ENCODE results near the gene SPTLC3.

The SPTLC3 gene

GRCh38 chr20:13101706-13102105 lies 92.9 kb downstream of the SPTLC3 start:
- TF ChIP-seq, protein P1, sequence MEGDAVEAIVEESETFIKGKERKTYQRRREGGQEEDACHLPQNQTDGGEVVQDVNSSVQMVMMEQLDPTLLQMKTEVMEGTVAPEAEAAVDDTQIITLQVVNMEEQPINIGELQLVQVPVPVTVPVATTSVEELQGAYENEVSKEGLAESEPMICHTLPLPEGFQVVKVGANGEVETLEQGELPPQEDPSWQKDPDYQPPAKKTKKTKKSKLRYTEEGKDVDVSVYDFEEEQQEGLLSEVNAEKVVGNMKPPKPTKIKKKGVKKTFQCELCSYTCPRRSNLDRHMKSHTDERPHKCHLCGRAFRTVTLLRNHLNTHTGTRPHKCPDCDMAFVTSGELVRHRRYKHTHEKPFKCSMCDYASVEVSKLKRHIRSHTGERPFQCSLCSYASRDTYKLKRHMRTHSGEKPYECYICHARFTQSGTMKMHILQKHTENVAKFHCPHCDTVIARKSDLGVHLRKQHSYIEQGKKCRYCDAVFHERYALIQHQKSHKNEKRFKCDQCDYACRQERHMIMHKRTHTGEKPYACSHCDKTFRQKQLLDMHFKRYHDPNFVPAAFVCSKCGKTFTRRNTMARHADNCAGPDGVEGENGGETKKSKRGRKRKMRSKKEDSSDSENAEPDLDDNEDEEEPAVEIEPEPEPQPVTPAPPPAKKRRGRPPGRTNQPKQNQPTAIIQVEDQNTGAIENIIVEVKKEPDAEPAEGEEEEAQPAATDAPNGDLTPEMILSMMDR (IDR thresholded peaks at IDR 0.05; ENCODE audit: low read depth, low read length, poor library complexity, severe bottlenecking), result no peak
- no peak for TF ChIP-seq EZH2phosphoT487 (IDR thresholded peaks at IDR 0.05; ENCODE audit: borderline replicate concordance, low read length)
- no peaks in the 10 kb centered on the region for H3F3A ChIP-seq (ENCODE audit: control insufficient read depth, insufficient read depth)
- no peak overlapping the region for H3K27ac ChIP-seq (ENCODE audit: low read depth, low read length)
- H3K4me2 ChIP-seq (ENCODE audit: low read length), result no peak overlapping the region
- no peaks in the 10 kb centered on the region for H3K4me1 ChIP-seq (ENCODE audit: control insufficient read depth, low read length)
- H3K9me3 ChIP-seq (ENCODE audit: control insufficient read depth, insufficient read depth, low read length), result no peaks in the 10 kb centered on the region
- H4K20me1 ChIP-seq (ENCODE audit: control insufficient read depth, insufficient read depth, low read depth, low read length), result no peaks in the 10 kb centered on the region
- no peaks in the 10 kb centered on the region for H3K9me2 ChIP-seq (replicated peaks; ENCODE audit: control insufficient read depth, low read length)
- no peaks in the 10 kb centered on the region for H3K27me3 ChIP-seq (ENCODE audit: control insufficient read depth, low read length)
- H3K36me3 ChIP-seq (ENCODE audit: control insufficient read depth, low read length), result no peaks in the 10 kb centered on the region
- no peak overlapping the region for H3K4me3 ChIP-seq (ENCODE audit: low read length)
- H3K79me2 ChIP-seq (ENCODE audit: control insufficient read depth, low read length), result no peaks in the 10 kb centered on the region

GRCh38 chr20:13102237-13102636 lies 93.5 kb downstream of the SPTLC3 start:
- no peaks in the 10 kb centered on the region for H3F3A ChIP-seq (ENCODE audit: control insufficient read depth, insufficient read depth)
- H3K4me3 ChIP-seq (ENCODE audit: low read length), result no peak overlapping the region
- no peak overlapping the region for H3K4me2 ChIP-seq (ENCODE audit: low read length)
- no peak overlapping the region for H3K27ac ChIP-seq (ENCODE audit: low read depth, low read length)
- no peaks in the 10 kb centered on the region for H3K79me2 ChIP-seq (ENCODE audit: control insufficient read depth, low read length)
- no peaks in the 10 kb centered on the region for H4K20me1 ChIP-seq (ENCODE audit: control insufficient read depth, insufficient read depth, low read depth, low read length)
- no peaks in the 10 kb centered on the region for H3K27me3 ChIP-seq (ENCODE audit: control insufficient read depth, low read length)
- H3K36me3 ChIP-seq (ENCODE audit: control insufficient read depth, low read length), result no peaks in the 10 kb centered on the region
- no peaks in the 10 kb centered on the region for H3K4me1 ChIP-seq (ENCODE audit: control insufficient read depth, low read length)
- no peaks in the 10 kb centered on the region for H3K9me2 ChIP-seq (replicated peaks; ENCODE audit: control insufficient read depth, low read length)
- TF ChIP-seq, protein P1 (IDR thresholded peaks at IDR 0.05; ENCODE audit: low read depth, low read length, poor library complexity, severe bottlenecking), result no peak
- TF ChIP-seq EZH2phosphoT487 (IDR thresholded peaks at IDR 0.05; ENCODE audit: borderline replicate concordance, low read length), result no peak
- no peaks in the 10 kb centered on the region for H3K9me3 ChIP-seq (ENCODE audit: control insufficient read depth, insufficient read depth, low read length)

- Histone ChIP-seq H3K27ac (ENCODE audit: low read depth, low read length) (no peak overlapping the region), H3K9me2 (replicated peaks; ENCODE audit: control insufficient read depth, low read length) (no peaks in the 10 kb centered on the region), H3K4me3 (ENCODE audit: low read length) (no peak overlapping the region), H3K36me3 (ENCODE audit: control insufficient read depth, low read length) (no peaks in the 10 kb centered on the region), H3F3A (ENCODE audit: control insufficient read depth, insufficient read depth) (no peaks in the 10 kb centered on the region), H3K9me3 (ENCODE audit: control insufficient read depth, insufficient read depth, low read length) (no peaks in the 10 kb centered on the region), H3K27me3 (ENCODE audit: control insufficient read depth, low read length) (no peaks in the 10 kb centered on the region), H3K4me2 (ENCODE audit: low read length) (no peak overlapping the region), H3K79me2 (ENCODE audit: control insufficient read depth, low read length) (no peaks in the 10 kb centered on the region), H3K4me1 (ENCODE audit: control insufficient read depth, low read length) (no peaks in the 10 kb centered on the region), H4K20me1 (ENCODE audit: control insufficient read depth, insufficient read depth, low read depth, low read length) (no peaks in the 10 kb centered on the region)
- TF ChIP-seq, protein P1 (IDR thresholded peaks at IDR 0.05; ENCODE audit: low read depth, low read length, poor library complexity, severe bottlenecking), result no peak
- TF ChIP-seq EZH2phosphoT487 (IDR thresholded peaks at IDR 0.05; ENCODE audit: borderline replicate concordance, low read length), result no peak
These were observed 93.9 kb downstream of the SPTLC3 start for GRCh38 chr20:13102694-13103093.

DNA sequence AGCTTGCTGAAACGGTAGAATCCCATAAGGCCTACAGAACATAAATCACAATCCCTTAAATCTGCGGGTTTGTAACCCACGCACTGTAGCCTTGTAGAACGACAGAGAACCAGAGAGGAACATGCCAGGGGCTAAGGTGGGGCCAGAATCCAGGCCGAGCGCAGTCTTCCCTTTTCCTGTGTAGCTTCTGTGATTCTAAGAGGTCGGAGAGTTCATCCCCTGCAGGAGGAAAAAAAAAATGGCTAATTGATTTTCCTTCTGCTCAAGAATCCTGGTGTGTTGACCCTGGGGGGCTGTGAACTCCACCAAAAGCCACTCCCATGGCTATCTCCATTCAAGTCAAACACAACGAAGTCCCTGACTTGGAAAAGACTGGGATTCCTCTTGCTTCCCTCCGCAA lies 96.3 kb downstream of the SPTLC3 start:
- no peak for TF ChIP-seq EZH2phosphoT487 (IDR thresholded peaks at IDR 0.05; ENCODE audit: borderline replicate concordance, low read length)
- TF ChIP-seq, protein P1 (IDR thresholded peaks at IDR 0.05; ENCODE audit: low read depth, low read length, poor library complexity, severe bottlenecking), result no peak
- H3K27me3 ChIP-seq (ENCODE audit: control insufficient read depth, low read length), result no peaks in the 10 kb centered on the region
- H3K4me3 ChIP-seq (ENCODE audit: low read length), result no peak overlapping the region
- no peak overlapping the region for H3K4me2 ChIP-seq (ENCODE audit: low read length)
- H3K4me1 ChIP-seq (ENCODE audit: control insufficient read depth, low read length), result no peaks in the 10 kb centered on the region
- no peaks in the 10 kb centered on the region for H4K20me1 ChIP-seq (ENCODE audit: control insufficient read depth, insufficient read depth, low read depth, low read length)
- no peaks in the 10 kb centered on the region for H3F3A ChIP-seq (ENCODE audit: control insufficient read depth, insufficient read depth)
- H3K9me3 ChIP-seq (ENCODE audit: control insufficient read depth, insufficient read depth, low read length), result no peaks in the 10 kb centered on the region
- H3K9me2 ChIP-seq (replicated peaks; ENCODE audit: control insufficient read depth, low read length), result no peaks in the 10 kb centered on the region
- no peak overlapping the region for H3K27ac ChIP-seq (ENCODE audit: low read depth, low read length)
- H3K36me3 ChIP-seq (ENCODE audit: control insufficient read depth, low read length), result no peaks in the 10 kb centered on the region
- H3K79me2 ChIP-seq (ENCODE audit: control insufficient read depth, low read length), result no peaks in the 10 kb centered on the region
